ENCODE data around the gene STK17A. TPM values are rescaled to one million over a fixed set of nuclear protein-coding genes. Genes with fewer than 3 reads are reported as not detected.

Gene STK17A
- total RNA-seq, 1 donor from 2014 or later: 28.6 TPM

- H3K36me3 Mint-ChIP-seq (ENCODE audit: low read depth, unreplicated experiment): peaks cover 19% of the 10 kb centered on the region
- H3K9me3 Mint-ChIP-seq (ENCODE audit: unreplicated experiment): no peaks in the 10 kb centered on the region
- no peak for TF ChIP-seq CTCF (IDR thresholded peaks at IDR 0.05; ENCODE audit: unreplicated experiment)
- DNase-seq (ENCODE audit: low spot score): no peak
- no peak overlapping the region for H3K4me3 Mint-ChIP-seq (ENCODE audit: unreplicated experiment)
- H3K4me1 Mint-ChIP-seq (ENCODE audit: unreplicated experiment): peaks cover 11% of the 10 kb centered on the region
- no peak overlapping the region for H3K27ac Mint-ChIP-seq (ENCODE audit: unreplicated experiment)
- H3K27me3 Mint-ChIP-seq (ENCODE audit: unreplicated experiment): peaks cover 5% of the 10 kb centered on the region
Measured at GRCh38 chr7:43632746-43633145, 49.8 kb downstream of the STK17A start.

- H3K27ac Mint-ChIP-seq (ENCODE audit: unreplicated experiment): no peak overlapping the region
- no peak for DNase-seq (ENCODE audit: low spot score)
- no peaks in the 10 kb centered on the region for H3K9me3 Mint-ChIP-seq (ENCODE audit: unreplicated experiment)
- H3K36me3 Mint-ChIP-seq (ENCODE audit: low read depth, unreplicated experiment): peaks cover 24% of the 10 kb centered on the region
- no peak overlapping the region for H3K4me3 Mint-ChIP-seq (ENCODE audit: unreplicated experiment)
- TF ChIP-seq CTCF (IDR thresholded peaks at IDR 0.05; ENCODE audit: unreplicated experiment): no peak
- peaks cover 19% of the 10 kb centered on the region for H3K4me1 Mint-ChIP-seq (ENCODE audit: unreplicated experiment)
- H3K27me3 Mint-ChIP-seq (ENCODE audit: unreplicated experiment): peaks cover 5% of the 10 kb centered on the region
Measured at GRCh38 chr7:43634384-43634783, 51.5 kb downstream of the STK17A start.

- Mint-ChIP-seq H3K36me3 (ENCODE audit: low read depth, unreplicated experiment) (peaks cover 23% of the 10 kb centered on the region), H3K4me1 (ENCODE audit: unreplicated experiment) (peaks cover 31% of the 10 kb centered on the region), H3K27ac (ENCODE audit: unreplicated experiment) (no peak overlapping the region), H3K4me3 (ENCODE audit: unreplicated experiment) (no peak overlapping the region), H3K27me3 (ENCODE audit: unreplicated experiment) (peaks cover 5% of the 10 kb centered on the region), H3K9me3 (ENCODE audit: unreplicated experiment) (no peaks in the 10 kb centered on the region)
- no peak for DNase-seq (ENCODE audit: low spot score)
- no peak for TF ChIP-seq CTCF (IDR thresholded peaks at IDR 0.05; ENCODE audit: unreplicated experiment)
Measured at GRCh38 chr7:43636093-43636492, 53.2 kb downstream of the STK17A start.

- Mint-ChIP-seq H3K4me1 (ENCODE audit: unreplicated experiment) (peaks cover 31% of the 10 kb centered on the region), H3K36me3 (ENCODE audit: low read depth, unreplicated experiment) (peaks cover 20% of the 10 kb centered on the region), H3K4me3 (ENCODE audit: unreplicated experiment) (no peak overlapping the region), H3K9me3 (ENCODE audit: unreplicated experiment) (no peaks in the 10 kb centered on the region), H3K27me3 (ENCODE audit: unreplicated experiment) (peaks cover 5% of the 10 kb centered on the region), H3K27ac (ENCODE audit: unreplicated experiment) (peak overlapping the region; percentile 57)
- no peak for TF ChIP-seq CTCF (IDR thresholded peaks at IDR 0.05; ENCODE audit: unreplicated experiment)
- no peak for DNase-seq (ENCODE audit: low spot score)
Measured at GRCh38 chr7:43637114-43637806, 54.4 kb downstream of the STK17A start.

GRCh38 chr7:43639858-43640491 lies 57.1 kb downstream of the STK17A start:
- H3K4me3 Mint-ChIP-seq (ENCODE audit: unreplicated experiment): no peak overlapping the region
- peaks cover 3% of the 10 kb centered on the region for H3K27me3 Mint-ChIP-seq (ENCODE audit: unreplicated experiment)
- H3K36me3 Mint-ChIP-seq (ENCODE audit: low read depth, unreplicated experiment): peaks cover 28% of the 10 kb centered on the region
- TF ChIP-seq CTCF (IDR thresholded peaks at IDR 0.05; ENCODE audit: unreplicated experiment): no peak
- H3K9me3 Mint-ChIP-seq (ENCODE audit: unreplicated experiment): no peaks in the 10 kb centered on the region
- peaks cover 50% of the 10 kb centered on the region for H3K4me1 Mint-ChIP-seq (ENCODE audit: unreplicated experiment)
- H3K27ac Mint-ChIP-seq (ENCODE audit: unreplicated experiment): peak overlapping the region; percentile 59
- DNase-seq (ENCODE audit: low spot score): no peak

All from endothelial cell (in vitro differentiated cells).